ENCODE measurements around the gene OR4D6. TPM values are rescaled to one million over a fixed set of nuclear protein-coding genes. Genes with fewer than 3 reads are reported as not detected.

The OR4D6 gene
- not detected in 5 replicates for total RNA-seq (2022; extraction: Qiagen RNA extraction)

DNA sequence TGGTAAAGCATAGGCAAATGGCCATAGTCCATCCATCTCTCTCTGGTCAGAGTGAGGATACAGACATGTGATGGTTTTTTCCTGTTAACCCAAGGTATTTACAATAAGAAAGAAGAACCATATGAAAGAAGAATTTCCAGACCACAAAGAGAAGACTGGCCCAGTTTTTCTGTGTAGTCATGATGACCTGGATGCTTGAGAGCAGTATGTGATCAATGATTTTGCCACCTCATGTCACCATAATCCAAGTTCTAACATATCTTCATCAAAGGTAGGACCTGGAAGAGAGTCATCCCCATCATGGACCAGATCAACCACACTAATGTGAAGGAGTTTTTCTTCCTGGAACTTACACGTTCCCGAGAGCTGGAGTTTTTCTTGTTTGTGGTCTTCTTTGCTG is at the start of gene OR4D6:
Gene OR4D6, plus strand, starts transcription at position 301 of the 400 bp plus-strand sequence. Its CDS starts 0 bp downstream, at position 301.

DNA sequence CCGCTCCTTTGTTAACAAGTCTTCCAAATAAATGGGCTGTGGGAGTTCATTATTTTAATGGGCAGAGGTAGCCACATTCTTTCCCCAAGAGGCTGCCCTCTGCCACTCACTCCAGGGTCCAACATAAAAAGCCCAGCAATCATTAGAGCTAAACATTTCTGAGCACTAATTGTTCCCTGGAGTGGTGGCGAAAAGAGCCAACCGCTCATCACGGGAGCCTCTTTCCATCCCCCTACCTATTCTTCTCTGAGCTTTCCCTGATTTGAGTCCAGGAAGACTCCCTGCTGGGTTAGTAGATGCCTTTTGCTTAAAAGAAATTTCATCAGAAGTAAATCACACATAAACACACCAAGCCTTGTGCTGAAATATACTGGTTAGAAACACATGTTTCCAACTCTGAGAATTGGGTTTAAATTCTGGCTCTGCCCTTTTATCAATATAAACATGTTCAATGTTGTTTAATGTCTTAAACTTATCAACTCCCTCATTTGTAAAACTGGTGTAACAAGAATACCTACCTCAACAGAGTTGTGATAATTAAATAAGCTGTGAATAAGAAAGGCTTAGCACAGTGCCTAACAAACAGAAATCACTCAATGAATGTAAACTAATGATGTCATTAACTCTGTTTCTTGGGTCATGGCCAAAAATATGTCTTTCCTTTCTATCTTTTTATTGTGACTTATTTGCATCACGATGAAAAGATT is 30.2 kb upstream of the OR4D6 start, which contains the start of gene OR5A2:
Gene OR5A2, minus strand, starts transcription at position 53 of the 707 bp plus-strand sequence. CDS start 3,460 bp downstream, outside the sequence.

DNA sequence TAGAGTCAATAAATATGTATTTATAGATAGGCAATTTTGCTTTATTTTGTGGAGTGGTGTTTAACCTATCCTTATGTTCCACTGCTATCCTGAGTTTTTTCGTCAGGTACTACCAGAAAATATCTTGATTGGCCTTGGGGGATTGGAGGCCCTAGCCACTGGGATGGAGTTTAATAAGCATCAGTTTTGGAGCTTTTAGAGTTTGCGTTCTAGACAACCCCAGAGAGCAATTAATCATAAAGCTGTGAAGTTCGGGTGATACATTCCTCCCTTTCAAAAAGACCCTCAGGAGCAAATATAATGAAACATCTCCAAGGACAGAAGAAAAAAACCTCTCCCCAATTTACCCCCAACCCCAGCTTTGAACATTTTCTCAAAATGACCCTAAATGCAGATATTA is 20.6 kb upstream of the OR4D6 start, which contains the start of gene OR5A1:
Gene OR5A1, plus strand, starts transcription at position 301 of the 400 bp plus-strand sequence. CDS start 6,700 bp downstream, outside the sequence.

DNA sequence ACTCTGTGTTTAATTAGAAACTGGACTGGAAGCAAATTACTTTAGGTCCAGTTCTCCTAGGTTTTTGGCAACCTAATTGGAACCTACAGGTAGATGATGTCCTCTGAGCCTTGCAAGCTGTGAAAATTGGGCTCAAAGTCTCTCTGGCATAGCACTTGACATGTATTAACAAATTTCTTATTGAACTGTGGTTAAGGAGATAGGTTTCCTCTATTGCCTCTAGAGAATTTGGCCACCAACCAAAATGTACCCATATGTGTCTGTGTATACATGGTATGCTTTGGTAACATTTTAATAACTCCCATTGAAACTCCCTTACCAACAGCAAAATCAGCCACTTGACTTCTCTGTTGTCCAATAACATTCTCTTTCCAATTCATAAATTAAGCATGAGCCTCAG is 16.3 kb downstream of the OR4D6 start, which contains the start of gene OR4D10:
Gene OR4D10, plus strand, starts transcription at position 301 of the 400 bp plus-strand sequence. CDS start 4,115 bp downstream, outside the sequence.

DNA sequence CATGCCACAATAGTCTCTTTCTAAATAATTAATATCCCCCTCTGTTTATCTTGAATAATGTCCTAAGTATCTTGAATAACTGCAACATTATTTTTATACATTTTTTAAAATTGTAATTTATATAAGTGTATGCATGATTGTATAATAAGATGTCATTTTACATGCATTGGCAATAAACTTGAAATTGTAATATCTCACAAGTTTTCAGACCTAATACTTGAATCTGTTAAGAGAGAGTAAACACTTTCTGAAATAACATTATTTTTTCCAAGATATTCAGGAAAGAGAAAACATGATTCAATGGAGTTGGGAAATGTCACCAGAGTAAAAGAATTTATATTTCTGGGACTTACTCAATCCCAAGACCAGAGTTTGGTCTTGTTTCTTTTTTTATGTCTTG is 46.5 kb downstream of the OR4D6 start, which contains the start of gene OR4D11:
Gene OR4D11, plus strand, starts transcription at position 301 of the 400 bp plus-strand sequence. Its CDS starts 0 bp downstream, at position 301.

Other genes with a start within 250 kb of the OR4D6 start
- not detected in 5 replicates for gene MPEG1, start 244.0 kb upstream of the OR4D6 start, total RNA-seq (2022; extraction: Qiagen RNA extraction)
- not detected in 5 replicates for gene OR5AN1, start 98.1 kb upstream of the OR4D6 start, total RNA-seq (2022; extraction: Qiagen RNA extraction)
- gene OR5A2, start 30.5 kb upstream of the OR4D6 start, total RNA-seq (2022; extraction: Qiagen RNA extraction) = not detected in 5 replicates
- not detected in 5 replicates for gene OR5A1, start 20.5 kb upstream of the OR4D6 start, total RNA-seq (2022; extraction: Qiagen RNA extraction)
- not detected in 5 replicates for gene OR4D10, start 16.4 kb downstream of the OR4D6 start, total RNA-seq (2022; extraction: Qiagen RNA extraction)
- gene OR4D11, start 46.6 kb downstream of the OR4D6 start, total RNA-seq (2022; extraction: Qiagen RNA extraction) = not detected in 5 replicates
- not detected in 5 replicates for gene OR4D9, start 54.6 kb downstream of the OR4D6 start, total RNA-seq (2022; extraction: Qiagen RNA extraction)
- gene OSBP, start 158.8 kb downstream of the OR4D6 start, total RNA-seq (2022; extraction: Qiagen RNA extraction) = 29.6 to 38.8 TPM (median 34.0 TPM) in 5 replicates
- gene PATL1, start 212.1 kb downstream of the OR4D6 start, total RNA-seq (2022; extraction: Qiagen RNA extraction) = 44.5 to 55.4 TPM (median 52.3 TPM) in 5 replicates